ENCODE results near the gene SETBP1. TPM values are rescaled to one million over a fixed set of nuclear protein-coding genes. Genes with fewer than 3 reads are reported as not detected.

SETBP1 gene
- total RNA-seq, 1 experiment from 2014 or later: 0.05 TPM

- H3K9me2 ChIP-seq (ENCODE audit: insufficient read depth): no peaks in the 10 kb centered on the region
- H3K9me3 ChIP-seq (ENCODE audit: control insufficient read depth in 1 of 2, insufficient read depth in 1 of 2, low read depth in 1 of 2, low read length in 2 of 2): peaks cover 10 to 17% of the 10 kb centered on the region in 2 experiments; a peak in 2 of 4 replicates
- ATAC-seq (no peak), DNase-seq (ENCODE audit: low read depth, low spot score) (no peak)
- H3K36me3 ChIP-seq (ENCODE audit: control insufficient read depth in 1 of 2, insufficient read depth in 2 of 2, low read length in 2 of 2): no peaks in the 10 kb centered on the region
- H3K4me3 ChIP-seq (replicated peaks in 1 of 2; ENCODE audit: low read depth in 1 of 2, low read length in 2 of 2): no peak overlapping the region
- H3K79me2 ChIP-seq (ENCODE audit: insufficient read depth, low read length): no peaks in the 10 kb centered on the region
- H4K20me1 ChIP-seq (ENCODE audit: insufficient read depth): no peaks in the 10 kb centered on the region
- BruUV-seq (replicated peaks): no TSS peak
- RAD21 ChIA-PET (ENCODE audit: low non-redundant PET in 1 of 2, low total read pairs in 2 of 2, uncharacterized antibody in 2 of 2, unreplicated experiment in 2 of 2): no interaction called here
- H3K27ac ChIP-seq (ENCODE audit: low read depth, low read length): no peak overlapping the region
- H3K9ac ChIP-seq (ENCODE audit: low read length): no peak overlapping the region
- CTCF ChIA-PET: no interaction called here
- intact Hi-C loops (cut with micrococcal nuclease): no loop called here
- H3K4me1 ChIP-seq (ENCODE audit: control insufficient read depth in 1 of 2, insufficient read depth in 2 of 2, low read length in 2 of 2): no peaks in the 10 kb centered on the region
- no peaks in the 10 kb centered on the region for H3K27me3 ChIP-seq (ENCODE audit: insufficient read depth, low read length)
- TF ChIP-seq EGR1 (IDR thresholded peaks at IDR 0.05; ENCODE audit: low read depth): no peak
- no peak for TF ChIP-seq POLR2A (IDR thresholded peaks at IDR 0.05; ENCODE audit: borderline replicate concordance, extremely low read depth, insufficient read depth, insufficient read length)
- no peak overlapping the region for H3K4me2 ChIP-seq (ENCODE audit: low read length)
- POLR2A ChIA-PET: no interaction called here
- H2AFZ ChIP-seq (ENCODE audit: low read depth, low read length, poor library complexity, severe bottlenecking): no peak overlapping the region
These were observed 168.7 kb downstream of the SETBP1 start for GRCh38 chr18:44849361-44849760.

- intact Hi-C loops (cut with micrococcal nuclease): no loop called here
- no peak overlapping the region for H3K4me2 ChIP-seq (ENCODE audit: low read length)
- H3K27me3 ChIP-seq (ENCODE audit: insufficient read depth, low read length): no peaks in the 10 kb centered on the region
- H3K27ac ChIP-seq (ENCODE audit: low read depth, low read length): no peak overlapping the region
- no peaks in the 10 kb centered on the region for H3K9me2 ChIP-seq (ENCODE audit: insufficient read depth)
- no peaks in the 10 kb centered on the region for H3K4me1 ChIP-seq (ENCODE audit: control insufficient read depth in 1 of 2, insufficient read depth in 2 of 2, low read length in 2 of 2)
- no peak for DNase-seq (ENCODE audit: low read depth, low spot score)
- H4K20me1 ChIP-seq (ENCODE audit: insufficient read depth): no peaks in the 10 kb centered on the region
- ChIA-PET RAD21 (ENCODE audit: low non-redundant PET in 1 of 2, low total read pairs in 2 of 2, uncharacterized antibody in 2 of 2, unreplicated experiment in 2 of 2) (no interaction called here), POLR2A (no interaction called here), CTCF (no interaction called here)
- no peak overlapping the region for H2AFZ ChIP-seq (ENCODE audit: low read depth, low read length, poor library complexity, severe bottlenecking)
- no peaks in the 10 kb centered on the region for H3K79me2 ChIP-seq (ENCODE audit: insufficient read depth, low read length)
- ATAC-seq: no peak
- H3K9me3 ChIP-seq (ENCODE audit: control insufficient read depth in 1 of 2, insufficient read depth in 1 of 2, low read depth in 1 of 2, low read length in 2 of 2): peaks cover 10 to 19% of the 10 kb centered on the region in 2 experiments; a peak in 2 of 4 replicates
- no peaks in the 10 kb centered on the region for H3K36me3 ChIP-seq (ENCODE audit: control insufficient read depth in 1 of 2, insufficient read depth in 2 of 2, low read length in 2 of 2)
- no peak overlapping the region for H3K4me3 ChIP-seq (replicated peaks in 1 of 2; ENCODE audit: low read depth in 1 of 2, low read length in 2 of 2)
- H3K9ac ChIP-seq (ENCODE audit: low read length): no peak overlapping the region
- BruUV-seq (replicated peaks): no TSS peak
- TF ChIP-seq EGR1 (IDR thresholded peaks at IDR 0.05; ENCODE audit: low read depth) (no peak), POLR2AphosphoS5 (IDR thresholded peaks at IDR 0.05; ENCODE audit: low read depth, low read length) (no peak), ZNF274 (IDR thresholded peaks at IDR 0.05; ENCODE audit: low read depth, low read length) (no peak), ZFX (IDR thresholded peaks at IDR 0.05) (no peak), TCF7L2 (IDR thresholded peaks at IDR 0.05; ENCODE audit: borderline replicate concordance, extremely low read depth, insufficient read depth, insufficient read length) (no peak), ELF1 (IDR thresholded peaks at IDR 0.05; ENCODE audit: borderline replicate concordance, low read depth) (no peak), ZBTB33 (IDR thresholded peaks at IDR 0.05; ENCODE audit: extremely low read depth, insufficient replicate concordance, low read length) (no peak), EZH2 (IDR thresholded peaks at IDR 0.05) (no peak), YY1 (IDR thresholded peaks at IDR 0.05; ENCODE audit: extremely low read depth, insufficient replicate concordance, low read depth, low read length) (no peak), CEBPB (IDR thresholded peaks at IDR 0.05; ENCODE audit: low read depth) (no peak), SRF (IDR thresholded peaks at IDR 0.05; ENCODE audit: low read depth) (no peak), SP1 (IDR thresholded peaks at IDR 0.05; ENCODE audit: low read depth) (no peak), FOSL1 (IDR thresholded peaks at IDR 0.05; ENCODE audit: low read depth) (no peak)
- TF ChIP-seq, protein P1, sequence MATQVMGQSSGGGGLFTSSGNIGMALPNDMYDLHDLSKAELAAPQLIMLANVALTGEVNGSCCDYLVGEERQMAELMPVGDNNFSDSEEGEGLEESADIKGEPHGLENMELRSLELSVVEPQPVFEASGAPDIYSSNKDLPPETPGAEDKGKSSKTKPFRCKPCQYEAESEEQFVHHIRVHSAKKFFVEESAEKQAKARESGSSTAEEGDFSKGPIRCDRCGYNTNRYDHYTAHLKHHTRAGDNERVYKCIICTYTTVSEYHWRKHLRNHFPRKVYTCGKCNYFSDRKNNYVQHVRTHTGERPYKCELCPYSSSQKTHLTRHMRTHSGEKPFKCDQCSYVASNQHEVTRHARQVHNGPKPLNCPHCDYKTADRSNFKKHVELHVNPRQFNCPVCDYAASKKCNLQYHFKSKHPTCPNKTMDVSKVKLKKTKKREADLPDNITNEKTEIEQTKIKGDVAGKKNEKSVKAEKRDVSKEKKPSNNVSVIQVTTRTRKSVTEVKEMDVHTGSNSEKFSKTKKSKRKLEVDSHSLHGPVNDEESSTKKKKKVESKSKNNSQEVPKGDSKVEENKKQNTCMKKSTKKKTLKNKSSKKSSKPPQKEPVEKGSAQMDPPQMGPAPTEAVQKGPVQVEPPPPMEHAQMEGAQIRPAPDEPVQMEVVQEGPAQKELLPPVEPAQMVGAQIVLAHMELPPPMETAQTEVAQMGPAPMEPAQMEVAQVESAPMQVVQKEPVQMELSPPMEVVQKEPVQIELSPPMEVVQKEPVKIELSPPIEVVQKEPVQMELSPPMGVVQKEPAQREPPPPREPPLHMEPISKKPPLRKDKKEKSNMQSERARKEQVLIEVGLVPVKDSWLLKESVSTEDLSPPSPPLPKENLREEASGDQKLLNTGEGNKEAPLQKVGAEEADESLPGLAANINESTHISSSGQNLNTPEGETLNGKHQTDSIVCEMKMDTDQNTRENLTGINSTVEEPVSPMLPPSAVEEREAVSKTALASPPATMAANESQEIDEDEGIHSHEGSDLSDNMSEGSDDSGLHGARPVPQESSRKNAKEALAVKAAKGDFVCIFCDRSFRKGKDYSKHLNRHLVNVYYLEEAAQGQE (IDR thresholded peaks at IDR 0.05; ENCODE audit: low read depth): no peak
These were observed 169.3 kb downstream of the SETBP1 start for GRCh38 chr18:44850001-44850400.
